Fibroblast of lung (primary cell): ENCODE measurements around the gene WFIKKN1. TPM values are rescaled to one million over a fixed set of nuclear protein-coding genes. Genes with fewer than 3 reads are reported as not detected.

Source experiments
- DNase-seq, 2 donors: peaks; one replicate each; pipeline versions ENCODE4 v3.0.0 to v3.0.0-alpha.2; 2010; ENCODE audit warnings: low read depth in 2 of 2
- H2AFZ ChIP-seq: 2 replicates; pipeline ENCODE4 v1.5.1; 2012; ENCODE audit warnings: low read length, control low read depth, inconsistent platforms
- H3K27ac ChIP-seq: 2 replicates; pipeline ENCODE4 v1.5.1; 2011; ENCODE audit warnings: low read length, control low read depth; ENCODE audit not compliant: insufficient read depth
- H3K27me3 ChIP-seq: 2 replicates; pipeline ENCODE4 v1.5.1; 2011; ENCODE audit warnings: mild to moderate bottlenecking, low read length; ENCODE audit not compliant: control insufficient read depth, insufficient read depth
- H3K36me3 ChIP-seq: 2 replicates; pipeline ENCODE4 v1.5.1; 2011; ENCODE audit warnings: low read length; ENCODE audit not compliant: control insufficient read depth, insufficient read depth
- H3K4me1 ChIP-seq: 2 replicates; pipeline ENCODE4 v1.5.1; 2011; ENCODE audit warnings: low read length; ENCODE audit not compliant: control insufficient read depth, insufficient read depth; ENCODE audit errors: extremely low read depth
- H3K4me2 ChIP-seq: 2 replicates; pipeline ENCODE4 v1.5.1; 2011; ENCODE audit warnings: low read length, control low read depth; ENCODE audit not compliant: insufficient read depth; ENCODE audit errors: extremely low read depth
- H3K4me3 ChIP-seq, 4 experiments: fragments of 200-600 bp in 1 of 4; sonication (generic) in 1 of 4; replicated peaks in 1 of 4; 2 replicates each; pipeline ENCODE4 v1.5.1; 2011 to 2016; ENCODE audit warnings: low read length in 4 of 4, low read depth in 3 of 4, mild to moderate bottlenecking in 3 of 4, control low read depth in 2 of 4, inconsistent platforms in 1 of 4, mixed read lengths in 1 of 4; ENCODE audit not compliant: insufficient read depth in 1 of 4; ENCODE audit errors: control extremely low read depth in 1 of 4
- H3K79me2 ChIP-seq: 2 replicates; pipeline ENCODE4 v1.5.1; 2012; ENCODE audit warnings: mild to moderate bottlenecking, low read length, inconsistent platforms; ENCODE audit not compliant: control insufficient read depth, insufficient read depth
- H3K9ac ChIP-seq: 2 replicates; pipeline ENCODE4 v1.5.1; 2011; ENCODE audit warnings: mild to moderate bottlenecking, low read length, control low read depth; ENCODE audit not compliant: insufficient read depth
- H3K9me3 ChIP-seq: 2 replicates; pipeline ENCODE4 v1.5.1; 2012; ENCODE audit warnings: low read depth, low read length; ENCODE audit not compliant: control insufficient read depth, insufficient read depth
- H4K20me1 ChIP-seq: 2 replicates; pipeline ENCODE4 v1.5.1; 2011; ENCODE audit warnings: low read length; ENCODE audit not compliant: control insufficient read depth, insufficient read depth; ENCODE audit errors: extremely low read depth
- EZH2 ChIP-seq: IDR thresholded peaks from 2 replicates; pipeline ENCODE4 v1.5.1; 2012; ENCODE audit warnings: low read length, control low read depth, mild to moderate bottlenecking; ENCODE audit errors: missing control alignments
- polyA minus RNA-seq: library from RNA; depleted of rRNA, polyadenylated mRNA; stranded (reverse); fragments of >200 nt; gene quantifications from 2 replicates; pipeline ENCODE4 v1.2.3, GENCODE V29; 2011; ENCODE audit warnings: low replicate concordance
- polyA plus RNA-seq, 2 donors: library from polyadenylated mRNA; depleted of rRNA in 1 of 2; stranded (reverse) in 1 of 2; unstranded in 1 of 2; fragments of >200 nt; gene quantifications; 2 replicates each; pipeline ENCODE4 v1.2.1, GENCODE V29; 2011 to 2012; ENCODE audit warnings: missing spikeins in 1 of 2
- total RNA-seq: library from RNA; depleted of rRNA; stranded (reverse); fragments of >200 nt; gene quantifications from 2 replicates; pipeline ENCODE4 v1.2.1, GENCODE V29; 2014
- TF ChIP-seq, protein P1 (sequence below), 2 donors: IDR thresholded peaks in 1 of 2; conservative IDR thresholded peaks in 1 of 2; 1 replicate in 1 of 2; 2 replicates in 1 of 2; pipeline ENCODE4 v1.5.1; 2011 to 2012; ENCODE audit warnings: low read length in 2 of 2, control low read depth in 1 of 2, inconsistent platforms in 1 of 2, low read depth in 1 of 2, mild to moderate bottlenecking in 1 of 2

WFIKKN1 gene
- total RNA-seq (under 0.01 and 0.17 TPM in 2 replicates), polyA plus RNA-seq (not detected in 2 replicates), polyA minus RNA-seq (not detected in 2 replicates)
- 0.07 TPM in 1 of 2 replicates, not detected in the other for polyA plus RNA-seq (2012)

DNA sequence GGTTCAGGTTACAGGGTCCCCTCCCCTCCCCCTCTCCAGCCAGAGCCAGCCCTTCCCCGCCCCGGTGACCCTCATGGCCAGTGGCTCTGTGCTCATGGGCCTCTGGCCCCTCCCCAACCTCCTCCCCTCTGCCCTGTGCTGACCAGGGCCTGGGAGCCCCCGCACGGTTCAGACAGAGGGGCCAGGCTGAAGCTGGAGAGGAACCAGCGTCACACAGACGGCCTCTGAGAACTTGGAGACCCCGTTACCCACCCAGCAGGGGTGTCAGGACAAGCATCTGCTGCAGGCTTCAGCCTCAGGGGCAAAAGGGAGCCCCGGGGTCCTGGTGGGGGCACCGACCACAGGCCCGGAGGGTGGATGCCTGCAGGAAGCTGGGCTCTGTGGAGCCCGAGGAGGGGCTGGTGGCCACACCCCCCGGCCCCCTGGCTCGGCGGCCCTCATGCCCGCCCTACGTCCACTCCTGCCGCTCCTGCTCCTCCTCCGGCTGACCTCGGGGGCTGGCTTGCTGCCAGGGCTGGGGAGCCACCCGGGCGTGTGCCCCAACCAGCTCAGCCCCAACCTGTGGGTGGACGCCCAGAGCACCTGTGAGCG, at the start of gene WFIKKN1:
TSS of gene WFIKKN1 (plus strand) at position 171 of the 591 bp plus-strand sequence. CDS start at position 440, 269 bp downstream.
- Histone ChIP-seq H2AFZ (no peak within 1 kb of the TSS), H3K4me2 (no peak within 1 kb of the TSS), H3K9ac (no peak within 1 kb of the TSS), H3K27ac (no peak within 1 kb of the TSS), H3K27me3 (no peaks in the 10 kb centered on the region), H3K9me3 (no peaks in the 10 kb centered on the region), H3K79me2 (peaks cover 4% of the 10 kb centered on the region), H3K4me1 (peaks cover 2% of the 10 kb centered on the region), H4K20me1 (no peaks in the 10 kb centered on the region), H3K4me3 (no peak within 1 kb of the TSS), H3K36me3 (peaks cover 17% of the 10 kb centered on the region)
- TF ChIP-seq, protein P1, sequence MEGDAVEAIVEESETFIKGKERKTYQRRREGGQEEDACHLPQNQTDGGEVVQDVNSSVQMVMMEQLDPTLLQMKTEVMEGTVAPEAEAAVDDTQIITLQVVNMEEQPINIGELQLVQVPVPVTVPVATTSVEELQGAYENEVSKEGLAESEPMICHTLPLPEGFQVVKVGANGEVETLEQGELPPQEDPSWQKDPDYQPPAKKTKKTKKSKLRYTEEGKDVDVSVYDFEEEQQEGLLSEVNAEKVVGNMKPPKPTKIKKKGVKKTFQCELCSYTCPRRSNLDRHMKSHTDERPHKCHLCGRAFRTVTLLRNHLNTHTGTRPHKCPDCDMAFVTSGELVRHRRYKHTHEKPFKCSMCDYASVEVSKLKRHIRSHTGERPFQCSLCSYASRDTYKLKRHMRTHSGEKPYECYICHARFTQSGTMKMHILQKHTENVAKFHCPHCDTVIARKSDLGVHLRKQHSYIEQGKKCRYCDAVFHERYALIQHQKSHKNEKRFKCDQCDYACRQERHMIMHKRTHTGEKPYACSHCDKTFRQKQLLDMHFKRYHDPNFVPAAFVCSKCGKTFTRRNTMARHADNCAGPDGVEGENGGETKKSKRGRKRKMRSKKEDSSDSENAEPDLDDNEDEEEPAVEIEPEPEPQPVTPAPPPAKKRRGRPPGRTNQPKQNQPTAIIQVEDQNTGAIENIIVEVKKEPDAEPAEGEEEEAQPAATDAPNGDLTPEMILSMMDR (conservative IDR thresholded peaks at IDR 0.05 in 1 of 2, IDR thresholded peaks at IDR 0.05 in 1 of 2; ENCODE audit: low read depth in 1 of 2, low read length in 2 of 2) = no peak
- no peak for TF ChIP-seq EZH2
- DNase-seq = no peak

DNA sequence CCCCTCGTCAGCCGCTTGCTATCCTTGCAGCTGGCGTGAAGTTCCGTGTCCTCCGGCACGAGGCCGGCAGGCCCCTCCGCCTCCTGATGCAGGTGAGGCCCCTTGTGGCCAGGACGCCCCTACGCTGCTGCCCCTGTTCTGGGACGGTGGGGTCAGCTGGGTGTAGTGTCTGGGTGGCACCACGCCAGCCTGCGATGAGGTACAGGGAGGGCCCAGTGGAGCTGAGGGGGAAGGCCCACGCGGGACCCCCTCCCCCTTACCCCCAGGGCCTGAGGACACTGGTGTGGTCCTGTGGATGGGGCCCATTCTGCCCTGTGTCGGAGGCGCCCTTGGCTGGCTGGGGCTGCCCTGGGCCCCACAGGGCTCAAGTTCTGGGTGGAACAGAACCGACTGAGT, 48.6 kb upstream of the WFIKKN1 start:
- Histone ChIP-seq H3K27me3 (no peaks in the 10 kb centered on the region), H3K36me3 (peaks cover 4% of the 10 kb centered on the region), H3K4me3 (no peak overlapping the region), H3K79me2 (no peaks in the 10 kb centered on the region), H3K9me3 (no peaks in the 10 kb centered on the region), H4K20me1 (no peaks in the 10 kb centered on the region), H3K4me1 (peaks cover 6% of the 10 kb centered on the region), H2AFZ (no peak overlapping the region), H3K4me2 (no peak overlapping the region), H3K27ac (no peak overlapping the region), H3K9ac (no peak overlapping the region)
- no peak for DNase-seq
- TF ChIP-seq EZH2 = no peak
- TF ChIP-seq, protein P1 (conservative IDR thresholded peaks at IDR 0.05 in 1 of 2, IDR thresholded peaks at IDR 0.05 in 1 of 2; ENCODE audit: low read depth in 1 of 2, low read length in 2 of 2) = no peak

DNA sequence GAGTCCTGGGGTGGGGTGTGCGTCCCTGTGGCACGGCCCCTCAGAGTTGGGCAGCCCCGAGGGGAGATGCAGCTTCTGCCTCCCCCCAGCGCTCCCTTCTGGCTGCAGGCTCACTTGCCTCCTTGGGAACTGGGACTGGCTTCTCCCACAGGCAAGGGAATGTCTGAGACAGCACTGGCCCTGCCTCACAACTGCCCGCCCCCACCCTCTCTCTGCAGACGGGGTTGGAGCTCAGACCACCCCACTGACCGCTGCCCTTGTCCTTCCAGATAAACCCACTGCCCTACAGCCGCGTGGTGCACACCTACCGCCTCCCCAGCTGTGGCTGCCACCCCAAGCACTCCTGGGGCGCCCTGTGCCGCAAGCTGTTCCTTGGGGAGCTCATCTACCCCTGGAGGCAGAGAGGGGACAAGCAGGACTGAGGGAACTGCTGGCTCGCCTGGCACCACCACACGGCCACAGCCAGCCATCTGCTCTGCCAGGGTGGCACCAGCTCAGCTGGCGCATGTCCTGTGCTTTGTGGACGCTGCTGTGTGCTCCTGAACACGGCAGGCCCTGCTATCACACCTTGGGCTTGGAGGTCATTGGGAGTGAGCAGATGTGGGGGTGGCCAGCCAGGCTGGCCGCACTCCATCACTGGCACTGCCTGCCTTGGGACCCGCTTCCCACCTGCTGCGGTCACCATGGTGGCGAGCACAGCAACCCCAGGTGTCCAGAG, 48.0 kb upstream of the WFIKKN1 start:
- H3K9me3 ChIP-seq = no peaks in the 10 kb centered on the region
- DNase-seq = no peak
- TF ChIP-seq, protein P1 (conservative IDR thresholded peaks at IDR 0.05 in 1 of 2, IDR thresholded peaks at IDR 0.05 in 1 of 2; ENCODE audit: low read depth in 1 of 2, low read length in 2 of 2) = no peak
- no peaks in the 10 kb centered on the region for H3K27me3 ChIP-seq
- H3K9ac ChIP-seq = no peak overlapping the region
- H3K36me3 ChIP-seq = peaks cover 4% of the 10 kb centered on the region
- H3K4me1 ChIP-seq = peaks cover 7% of the 10 kb centered on the region
- no peak overlapping the region for H3K4me3 ChIP-seq
- H3K4me2 ChIP-seq = no peak overlapping the region
- no peak overlapping the region for H2AFZ ChIP-seq
- H3K79me2 ChIP-seq = peaks cover under 1% of the 10 kb centered on the region
- H3K27ac ChIP-seq = no peak overlapping the region
- no peaks in the 10 kb centered on the region for H4K20me1 ChIP-seq
